Measurements from ENCODE around the gene FYB1.

The FYB1 gene

GRCh38 chr5:39213447-39214207 lies 5.7 kb downstream of the FYB1 start:
- H3K4me3 ChIP-seq = no peak overlapping the region
- peaks cover 0 to 90% (median 10%) of the 10 kb centered on the region in 10 experiments; a peak in 12 of 20 replicates for H3K4me1 ChIP-seq
- H3K4me2 ChIP-seq = peak overlapping the region in 4 of 11 experiments; percentile 10 to 94 (median 44); a peak in 4 of 22 replicates
- H3K9ac ChIP-seq = 0 out of 22 replicates have a peak overlapping the region, but pooled peaks of 1 of the 11 experiments have one; percentile 6
- peaks cover 0 to 91% (median 0%) of the 10 kb centered on the region in 11 experiments; a peak in 6 of 22 replicates for H4K20me1 ChIP-seq
- H3K27me3 ChIP-seq = no peaks in the 10 kb centered on the region
- H3K36me3 ChIP-seq = peaks cover 0 to 72% (median 0%) of the 10 kb centered on the region in 11 experiments; a peak in 5 of 22 replicates
- H3K9me3 ChIP-seq (replicated peaks in 1 of 11) = peaks cover 0 to 29% (median 5%) of the 10 kb centered on the region in 11 experiments; a peak in 8 of 22 replicates
- peak overlapping the region in 2 of 11 experiments; percentile 12 to 28; a peak in 1 of 22 replicates for H3K27ac ChIP-seq
- TF ChIP-seq Cebpa-rat (IDR thresholded peaks at IDR 0.05) = no peak

DNA sequence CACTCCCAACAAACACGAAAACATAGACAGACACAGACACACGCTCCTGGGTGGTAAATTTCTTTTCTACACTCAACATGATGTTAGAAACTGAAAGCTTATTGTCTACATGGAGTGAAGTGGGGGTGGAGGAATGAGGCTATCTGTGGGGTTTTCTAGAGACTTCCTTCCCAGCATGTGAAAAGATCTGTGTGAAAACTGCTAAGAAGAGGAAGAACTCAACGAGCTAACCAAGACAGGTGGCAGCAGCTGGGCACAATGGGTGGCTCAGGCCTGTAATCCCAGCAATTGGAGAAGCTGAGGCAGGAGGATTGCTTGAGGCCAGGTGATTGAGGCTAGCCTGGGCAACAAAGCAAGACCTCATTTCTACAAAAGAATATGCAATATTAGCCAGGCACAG lies 7.6 kb downstream of the FYB1 start:
- Histone ChIP-seq H3K4me3 (no peak overlapping the region), H3K36me3 (peaks cover 0 to 84% (median 0%) of the 10 kb centered on the region in 11 experiments; a peak in 5 of 22 replicates), H3K27ac (no peak overlapping the region), H3K9ac (no peak overlapping the region), H3K27me3 (no peaks in the 10 kb centered on the region), H3K9me3 (replicated peaks in 1 of 11) (peaks cover 0 to 29% (median 5%) of the 10 kb centered on the region in 11 experiments; a peak in 8 of 22 replicates), H4K20me1 (peaks cover 0 to 100% (median 0%) of the 10 kb centered on the region in 11 experiments; a peak in 6 of 22 replicates), H3K4me1 (peaks cover 0 to 87% (median 6%) of the 10 kb centered on the region in 10 experiments; a peak in 11 of 20 replicates), H3K4me2 (peak overlapping the region in 3 of 11 experiments; percentile 8 to 94 (median 73); a peak in 4 of 22 replicates)
- TF ChIP-seq Cebpa-rat (IDR thresholded peaks at IDR 0.05) = no peak

GRCh38 chr5:39209924-39210323 lies 9.4 kb downstream of the FYB1 start:
- peaks cover 0 to 84% (median 6%) of the 10 kb centered on the region in 10 experiments; a peak in 11 of 20 replicates for H3K4me1 ChIP-seq
- peaks cover 0 to 29% (median 5%) of the 10 kb centered on the region in 11 experiments; a peak in 8 of 22 replicates for H3K9me3 ChIP-seq (replicated peaks in 1 of 11)
- H3K9ac ChIP-seq = no peak overlapping the region
- peaks cover 0 to 79% (median 0%) of the 10 kb centered on the region in 11 experiments; a peak in 5 of 22 replicates for H3K36me3 ChIP-seq
- H3K27ac ChIP-seq = no peak overlapping the region
- no peak overlapping the region for H3K4me3 ChIP-seq
- peak overlapping the region in 5 of 11 experiments; percentile 4 to 26 (median 21); a peak in 4 of 22 replicates for H3K4me2 ChIP-seq
- H4K20me1 ChIP-seq = peaks cover 0 to 100% (median 0%) of the 10 kb centered on the region in 11 experiments; a peak in 6 of 22 replicates
- no peaks in the 10 kb centered on the region for H3K27me3 ChIP-seq
- TF ChIP-seq Cebpa-rat (IDR thresholded peaks at IDR 0.05) = no peak

DNA sequence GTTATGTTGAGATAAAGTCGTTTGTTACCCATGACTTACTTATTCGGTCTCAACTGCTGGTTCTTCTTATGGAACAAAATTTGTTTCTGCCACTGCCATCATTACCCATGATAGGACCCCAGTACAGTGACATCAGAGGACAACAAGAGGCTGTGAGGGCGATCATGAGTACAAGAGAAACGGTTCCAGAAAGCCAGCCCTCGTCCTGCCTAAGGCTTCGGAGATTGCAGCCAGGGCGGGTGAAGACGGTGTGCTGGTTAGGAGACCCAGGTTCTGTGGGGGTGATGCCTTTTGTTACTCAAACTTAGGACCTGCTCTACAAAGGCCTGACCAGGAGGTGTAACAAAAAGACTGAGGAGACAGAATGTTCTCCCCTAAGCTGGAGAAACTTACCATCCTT lies 10.9 kb downstream of the FYB1 start:
- no peak for TF ChIP-seq Cebpa-rat (IDR thresholded peaks at IDR 0.05)
- H3K27ac ChIP-seq = no peak overlapping the region
- H3K36me3 ChIP-seq = peaks cover 0 to 72% (median 0%) of the 10 kb centered on the region in 11 experiments; a peak in 5 of 22 replicates
- no peak overlapping the region for H3K4me3 ChIP-seq
- H4K20me1 ChIP-seq = peaks cover 0 to 100% (median 0%) of the 10 kb centered on the region in 11 experiments; a peak in 6 of 22 replicates
- H3K4me2 ChIP-seq = 0 out of 22 replicates have a peak overlapping the region, but pooled peaks of 1 of the 11 experiments have one; percentile 8
- peaks cover 0 to 84% (median 6%) of the 10 kb centered on the region in 10 experiments; a peak in 11 of 20 replicates for H3K4me1 ChIP-seq
- no peak overlapping the region for H3K9ac ChIP-seq
- peaks cover 0 to 29% (median 5%) of the 10 kb centered on the region in 11 experiments; a peak in 8 of 22 replicates for H3K9me3 ChIP-seq (replicated peaks in 1 of 11)
- H3K27me3 ChIP-seq = no peaks in the 10 kb centered on the region

GRCh38 chr5:39207345-39208045 lies 11.9 kb downstream of the FYB1 start:
- TF ChIP-seq Cebpa-rat (IDR thresholded peaks at IDR 0.05) = no peak
- Histone ChIP-seq H3K36me3 (peaks cover 0 to 66% (median 0%) of the 10 kb centered on the region in 11 experiments; a peak in 6 of 22 replicates), H3K9me3 (replicated peaks in 1 of 11) (peaks cover 0 to 29% (median 5%) of the 10 kb centered on the region in 11 experiments; a peak in 8 of 22 replicates), H3K27ac (no peak overlapping the region), H3K4me3 (no peak overlapping the region), H3K4me1 (peaks cover 0 to 84% (median 7%) of the 10 kb centered on the region in 10 experiments; a peak in 11 of 20 replicates), H4K20me1 (peaks cover 0 to 100% (median 0%) of the 10 kb centered on the region in 11 experiments; a peak in 6 of 22 replicates), H3K27me3 (no peaks in the 10 kb centered on the region), H3K4me2 (no peak overlapping the region), H3K9ac (no peak overlapping the region)

GRCh38 chr5:39206630-39207321 lies 12.6 kb downstream of the FYB1 start:
- Histone ChIP-seq H3K4me3 (no peak overlapping the region), H3K9me3 (replicated peaks in 1 of 11) (peaks cover 0 to 26% (median 5%) of the 10 kb centered on the region in 11 experiments; a peak in 9 of 22 replicates), H3K4me2 (no peak overlapping the region), H3K27ac (no peak overlapping the region), H3K4me1 (peaks cover 0 to 84% (median 7%) of the 10 kb centered on the region in 10 experiments; a peak in 11 of 20 replicates), H3K9ac (no peak overlapping the region), H3K27me3 (no peaks in the 10 kb centered on the region), H3K36me3 (peaks cover 0 to 65% (median 0%) of the 10 kb centered on the region in 11 experiments; a peak in 6 of 22 replicates), H4K20me1 (peaks cover 0 to 100% (median 0%) of the 10 kb centered on the region in 11 experiments; a peak in 6 of 22 replicates)
- no peak for TF ChIP-seq Cebpa-rat (IDR thresholded peaks at IDR 0.05)

DNA sequence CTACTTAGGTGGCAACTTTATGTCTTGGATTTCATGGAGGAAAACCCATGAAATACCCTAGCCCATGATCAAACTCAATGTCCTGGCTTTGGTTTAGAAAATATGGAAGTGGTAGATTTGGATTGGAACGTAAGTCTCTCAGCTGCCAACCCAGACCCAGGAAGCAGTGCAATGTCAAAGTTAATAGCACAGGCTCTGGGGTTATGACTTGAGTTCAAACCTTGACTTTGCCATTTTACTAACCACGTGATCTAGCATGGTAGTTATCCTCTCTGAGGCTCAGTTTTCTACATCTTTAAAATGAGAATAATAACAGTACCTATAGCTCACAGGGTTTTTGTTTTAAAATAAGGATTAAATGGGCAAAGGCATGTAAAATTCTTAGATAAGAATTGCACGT lies 13.8 kb downstream of the FYB1 start:
- no peak overlapping the region for H3K9ac ChIP-seq
- TF ChIP-seq Cebpa-rat (IDR thresholded peaks at IDR 0.05) = no peak
- peaks cover 0 to 66% (median 0%) of the 10 kb centered on the region in 11 experiments; a peak in 6 of 22 replicates for H3K36me3 ChIP-seq
- H3K27ac ChIP-seq = no peak overlapping the region
- no peaks in the 10 kb centered on the region for H3K27me3 ChIP-seq
- H3K4me1 ChIP-seq = peaks cover 0 to 88% (median 7%) of the 10 kb centered on the region in 10 experiments; a peak in 10 of 20 replicates
- H4K20me1 ChIP-seq = peaks cover 0 to 100% (median 0%) of the 10 kb centered on the region in 11 experiments; a peak in 6 of 22 replicates
- H3K9me3 ChIP-seq (replicated peaks in 1 of 11) = peaks cover 0 to 17% (median 4%) of the 10 kb centered on the region in 11 experiments; a peak in 8 of 22 replicates
- H3K4me3 ChIP-seq = no peak overlapping the region
- peak overlapping the region in 2 of 11 experiments; percentile 81 to 83; a peak in 2 of 22 replicates for H3K4me2 ChIP-seq

Measured in BLaER1 treated with 17β-estradiol and CSF1 and Interleukin-3, amounts not matched to agents 10 nM and 100 nM (cell line).